ENCODE measurements around the gene APH1A.
"Not testable (repeated sequence)": the region's sequence is repeated elsewhere in the genome, so short reads cannot be mapped to it uniquely, and the experiment has no call there.

The APH1A gene

GRCh38 chr1:150267896-150268295 lies 920 bp downstream of the APH1A start:
- ATAC-seq, result no peak

- no peak for ATAC-seq
These were observed 5.3 kb downstream of the APH1A start for GRCh38 chr1:150263549-150263948.

GRCh38 chr1:150262388-150263320 lies 6.2 kb downstream of the APH1A start:
- ATAC-seq, result no peak

GRCh38 chr1:150261367-150261766 lies 7.4 kb downstream of the APH1A start:
- ATAC-seq, result no peak

GRCh38 chr1:150259758-150260669 lies 8.8 kb downstream of the APH1A start:
- ATAC-seq, result no peak

- no peak for ATAC-seq
These were observed 9.6 kb downstream of the APH1A start for GRCh38 chr1:150259217-150259616.

- no peak for ATAC-seq
These were observed 10.9 kb downstream of the APH1A start, which contains the start of gene CA14 for GRCh38 chr1:150257624-150258585. Gene CA14, plus strand, starts transcription at chr1:150257774. Its CDS starts 355 bp downstream, at chr1:150258129.

- no peak for ATAC-seq
These were observed 12.1 kb downstream of the APH1A start for GRCh38 chr1:150256554-150257341.

- ATAC-seq, result no peak
These were observed 12.6 kb downstream of the APH1A start for GRCh38 chr1:150256198-150256553.

- ATAC-seq, result no peak
These were observed 18.9 kb downstream of the APH1A start for GRCh38 chr1:150249936-150250335.

- ATAC-seq, result no peak
These were observed 25.8 kb downstream of the APH1A start for GRCh38 chr1:150243003-150243402.

- no peak for ATAC-seq
These were observed 31.1 kb downstream of the APH1A start for GRCh38 chr1:150237746-150238145.

GRCh38 chr1:150237176-150237575 lies 31.6 kb downstream of the APH1A start:
- ATAC-seq, result not testable (repeated sequence)

- no peak for ATAC-seq
These were observed 32.2 kb downstream of the APH1A start for GRCh38 chr1:150236614-150237100.

GRCh38 chr1:150235852-150236613 lies 32.8 kb downstream of the APH1A start, which contains the start of gene ANP32E:
Gene ANP32E, minus strand, starts transcription at chr1:150236112. Its CDS starts 326 bp downstream, at chr1:150235786.
- ATAC-seq, result peak; percentile 95

GRCh38 chr1:150235294-150235851 lies 33.4 kb downstream of the APH1A start:
- ATAC-seq, result no peak

GRCh38 chr1:150234566-150235293 lies 34.1 kb downstream of the APH1A start:
- peak; percentile 52 to 55 for ATAC-seq

GRCh38 chr1:150234309-150234565 lies 34.6 kb downstream of the APH1A start:
- no peak for ATAC-seq
